Loucy (cell line): ENCODE measurements around the gene TTC39C.

Experiments
- EZH2phosphoT487 ChIP-seq: fragments of 200-600 bp; IDR thresholded peaks from 2 replicates; pipeline ENCODE4 v1.6.1; 2018; ENCODE audit warnings: antibody characterized with exemption, mild to moderate bottlenecking, moderate library complexity, borderline replicate concordance
- TF ChIP-seq, protein P1 (sequence below): fragments of 200-600 bp; sonication (generic); conservative IDR thresholded peaks from 2 replicates; pipeline ENCODE4 v1.5.1; 2014; ENCODE audit warnings: mild to moderate bottlenecking, antibody characterized with exemption, low read length

DNA sequence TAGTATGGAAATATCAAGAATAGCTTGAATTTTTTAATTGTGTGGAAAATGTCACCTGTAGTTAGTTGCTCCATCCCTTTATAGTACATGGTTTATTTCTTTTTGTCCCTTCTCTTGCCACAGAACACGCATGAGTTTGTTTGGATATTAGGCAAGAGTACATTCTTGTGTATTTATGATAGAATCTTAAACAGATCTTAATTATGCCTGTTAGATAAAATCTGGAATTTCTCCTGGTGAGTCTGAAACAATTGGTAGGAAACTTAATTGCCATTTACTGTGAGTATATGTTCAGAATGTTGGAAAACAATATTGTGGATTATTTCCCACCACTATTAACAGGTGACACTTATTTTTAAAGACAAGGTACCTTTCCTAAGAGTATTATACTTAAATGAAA, 94.1 kb downstream of the TTC39C start:
- TF ChIP-seq, protein P1, sequence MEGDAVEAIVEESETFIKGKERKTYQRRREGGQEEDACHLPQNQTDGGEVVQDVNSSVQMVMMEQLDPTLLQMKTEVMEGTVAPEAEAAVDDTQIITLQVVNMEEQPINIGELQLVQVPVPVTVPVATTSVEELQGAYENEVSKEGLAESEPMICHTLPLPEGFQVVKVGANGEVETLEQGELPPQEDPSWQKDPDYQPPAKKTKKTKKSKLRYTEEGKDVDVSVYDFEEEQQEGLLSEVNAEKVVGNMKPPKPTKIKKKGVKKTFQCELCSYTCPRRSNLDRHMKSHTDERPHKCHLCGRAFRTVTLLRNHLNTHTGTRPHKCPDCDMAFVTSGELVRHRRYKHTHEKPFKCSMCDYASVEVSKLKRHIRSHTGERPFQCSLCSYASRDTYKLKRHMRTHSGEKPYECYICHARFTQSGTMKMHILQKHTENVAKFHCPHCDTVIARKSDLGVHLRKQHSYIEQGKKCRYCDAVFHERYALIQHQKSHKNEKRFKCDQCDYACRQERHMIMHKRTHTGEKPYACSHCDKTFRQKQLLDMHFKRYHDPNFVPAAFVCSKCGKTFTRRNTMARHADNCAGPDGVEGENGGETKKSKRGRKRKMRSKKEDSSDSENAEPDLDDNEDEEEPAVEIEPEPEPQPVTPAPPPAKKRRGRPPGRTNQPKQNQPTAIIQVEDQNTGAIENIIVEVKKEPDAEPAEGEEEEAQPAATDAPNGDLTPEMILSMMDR, result no peak
- TF ChIP-seq EZH2phosphoT487, result no peak
